Ovary (tissue), 3 donors: Measurements from ENCODE around the gene NDUFS7.

Experiments
- EP300 ChIP-seq: sonication (generic); formaldehyde crosslinking; IDR thresholded peaks from one replicate; pipeline ENCODE4 v1.6.1; 2017; ENCODE audit warnings: antibody characterized with exemption
- POLR2A ChIP-seq: fragments of 450-650 bp; IDR thresholded peaks from one replicate; pipeline ENCODE4 v1.6.1; 2017; ENCODE audit warnings: antibody characterized with exemption, mild to moderate bottlenecking, moderate library complexity
- TF ChIP-seq, protein P1 (sequence below), 3 donors: fragments of 450-650 bp in 2 of 3; fragments of 200-600 bp in 1 of 3; IDR thresholded peaks; one replicate each; pipeline versions ENCODE4 v1.5.1 to v1.8.0; 2016 to 2022; ENCODE audit warnings: antibody characterized with exemption in 3 of 3, mild to moderate bottlenecking in 1 of 3
- donor health status: DM: no; HTN: no; CAD: no.

GRCh38 chr19:1435378-1435989 is 51.8 kb downstream of the NDUFS7 start:
- TF ChIP-seq, protein P1, sequence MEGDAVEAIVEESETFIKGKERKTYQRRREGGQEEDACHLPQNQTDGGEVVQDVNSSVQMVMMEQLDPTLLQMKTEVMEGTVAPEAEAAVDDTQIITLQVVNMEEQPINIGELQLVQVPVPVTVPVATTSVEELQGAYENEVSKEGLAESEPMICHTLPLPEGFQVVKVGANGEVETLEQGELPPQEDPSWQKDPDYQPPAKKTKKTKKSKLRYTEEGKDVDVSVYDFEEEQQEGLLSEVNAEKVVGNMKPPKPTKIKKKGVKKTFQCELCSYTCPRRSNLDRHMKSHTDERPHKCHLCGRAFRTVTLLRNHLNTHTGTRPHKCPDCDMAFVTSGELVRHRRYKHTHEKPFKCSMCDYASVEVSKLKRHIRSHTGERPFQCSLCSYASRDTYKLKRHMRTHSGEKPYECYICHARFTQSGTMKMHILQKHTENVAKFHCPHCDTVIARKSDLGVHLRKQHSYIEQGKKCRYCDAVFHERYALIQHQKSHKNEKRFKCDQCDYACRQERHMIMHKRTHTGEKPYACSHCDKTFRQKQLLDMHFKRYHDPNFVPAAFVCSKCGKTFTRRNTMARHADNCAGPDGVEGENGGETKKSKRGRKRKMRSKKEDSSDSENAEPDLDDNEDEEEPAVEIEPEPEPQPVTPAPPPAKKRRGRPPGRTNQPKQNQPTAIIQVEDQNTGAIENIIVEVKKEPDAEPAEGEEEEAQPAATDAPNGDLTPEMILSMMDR (IDR thresholded peaks at IDR 0.05): no peak
- TF ChIP-seq POLR2A (no peak), EP300 (no peak)
